ENCODE results near the gene MAB21L4.

- no peak for TF ChIP-seq POLR2A (IDR thresholded peaks at IDR 0.05)
- TF ChIP-seq CTCF (IDR thresholded peaks at IDR 0.05): no peak
Observed at GRCh38 chr2:240848900-240849680, 46.9 kb downstream of the MAB21L4 start.
